Sigmoid colon (tissue), 4 donors: Measurements from ENCODE around the gene AMMECR1.
"Not testable (repeated sequence)": the region's sequence is repeated elsewhere in the genome, so short reads cannot be mapped to it uniquely, and the experiment has no call there.

ENCODE experiments used
- EP300 ChIP-seq, 4 donors: sonication (generic); formaldehyde crosslinking; IDR thresholded peaks; one replicate each; pipeline ENCODE4 v1.6.1; 2017; ENCODE audit warnings: antibody characterized with exemption in 4 of 4
- POLR2A ChIP-seq, 2 donors: fragments of 450-650 bp; IDR thresholded peaks; one replicate each; pipeline ENCODE4 v1.6.1; 2016; ENCODE audit warnings: antibody characterized with exemption in 2 of 2, mild to moderate bottlenecking in 2 of 2, moderate library complexity in 2 of 2
- POLR2AphosphoS5 ChIP-seq, 4 donors: sonication (generic); formaldehyde crosslinking; IDR thresholded peaks; one replicate each; pipeline ENCODE4 v1.6.1; 2017; ENCODE audit warnings: antibody characterized with exemption in 4 of 4
- TF ChIP-seq, protein P1 (sequence below), 4 experiments: fragments of 450-650 bp in 3 of 4; fragments of 200-600 bp in 1 of 4; IDR thresholded peaks; one replicate each; pipeline ENCODE4 v1.5.1; 2016 to 2019; ENCODE audit warnings: antibody characterized with exemption in 4 of 4, mild to moderate bottlenecking in 3 of 4, moderate library complexity in 2 of 4

DNA sequence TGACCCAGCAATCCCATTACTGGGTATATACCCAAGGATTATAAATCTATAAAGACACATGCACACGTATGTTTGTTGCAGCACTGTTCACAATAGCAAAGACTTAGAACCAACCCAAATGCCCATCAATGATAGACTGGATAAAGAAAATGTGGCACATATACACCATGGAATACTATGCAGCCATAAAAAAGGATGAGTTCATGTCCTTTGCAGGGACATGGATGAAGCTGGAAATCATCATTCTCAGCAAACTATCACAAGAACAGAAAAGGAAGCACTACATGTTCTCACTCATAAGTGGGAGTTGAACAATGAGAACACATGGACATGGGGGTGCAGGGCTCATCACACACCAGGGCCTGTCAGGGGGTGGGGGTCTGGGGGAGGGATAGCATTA lies 15.6 kb upstream of the AMMECR1 start:
- TF ChIP-seq EP300, POLR2A, POLR2AphosphoS5 (IDR thresholded peaks at IDR 0.05): not testable (repeated sequence)
- TF ChIP-seq, protein P1, sequence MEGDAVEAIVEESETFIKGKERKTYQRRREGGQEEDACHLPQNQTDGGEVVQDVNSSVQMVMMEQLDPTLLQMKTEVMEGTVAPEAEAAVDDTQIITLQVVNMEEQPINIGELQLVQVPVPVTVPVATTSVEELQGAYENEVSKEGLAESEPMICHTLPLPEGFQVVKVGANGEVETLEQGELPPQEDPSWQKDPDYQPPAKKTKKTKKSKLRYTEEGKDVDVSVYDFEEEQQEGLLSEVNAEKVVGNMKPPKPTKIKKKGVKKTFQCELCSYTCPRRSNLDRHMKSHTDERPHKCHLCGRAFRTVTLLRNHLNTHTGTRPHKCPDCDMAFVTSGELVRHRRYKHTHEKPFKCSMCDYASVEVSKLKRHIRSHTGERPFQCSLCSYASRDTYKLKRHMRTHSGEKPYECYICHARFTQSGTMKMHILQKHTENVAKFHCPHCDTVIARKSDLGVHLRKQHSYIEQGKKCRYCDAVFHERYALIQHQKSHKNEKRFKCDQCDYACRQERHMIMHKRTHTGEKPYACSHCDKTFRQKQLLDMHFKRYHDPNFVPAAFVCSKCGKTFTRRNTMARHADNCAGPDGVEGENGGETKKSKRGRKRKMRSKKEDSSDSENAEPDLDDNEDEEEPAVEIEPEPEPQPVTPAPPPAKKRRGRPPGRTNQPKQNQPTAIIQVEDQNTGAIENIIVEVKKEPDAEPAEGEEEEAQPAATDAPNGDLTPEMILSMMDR (IDR thresholded peaks at IDR 0.05) = not testable (repeated sequence)
